Posterior cingulate gyrus (tissue), 11 donors: ENCODE results near the gene TMEM183A.

Experiments used
- DNase-seq, 10 donors: peaks; one replicate each; pipeline versions ENCODE4 v3.0.0 to v3.0.0-alpha.2; 2020 to 2021; ENCODE audit warnings: mixed read lengths in 3 of 10
- intact Hi-C: fragments of 100-400 bp; cut with DNase I; formaldehyde crosslinking; loops from one replicate; pipeline ENCODE4 v1.15.1; 2023

The TMEM183A gene

DNA sequence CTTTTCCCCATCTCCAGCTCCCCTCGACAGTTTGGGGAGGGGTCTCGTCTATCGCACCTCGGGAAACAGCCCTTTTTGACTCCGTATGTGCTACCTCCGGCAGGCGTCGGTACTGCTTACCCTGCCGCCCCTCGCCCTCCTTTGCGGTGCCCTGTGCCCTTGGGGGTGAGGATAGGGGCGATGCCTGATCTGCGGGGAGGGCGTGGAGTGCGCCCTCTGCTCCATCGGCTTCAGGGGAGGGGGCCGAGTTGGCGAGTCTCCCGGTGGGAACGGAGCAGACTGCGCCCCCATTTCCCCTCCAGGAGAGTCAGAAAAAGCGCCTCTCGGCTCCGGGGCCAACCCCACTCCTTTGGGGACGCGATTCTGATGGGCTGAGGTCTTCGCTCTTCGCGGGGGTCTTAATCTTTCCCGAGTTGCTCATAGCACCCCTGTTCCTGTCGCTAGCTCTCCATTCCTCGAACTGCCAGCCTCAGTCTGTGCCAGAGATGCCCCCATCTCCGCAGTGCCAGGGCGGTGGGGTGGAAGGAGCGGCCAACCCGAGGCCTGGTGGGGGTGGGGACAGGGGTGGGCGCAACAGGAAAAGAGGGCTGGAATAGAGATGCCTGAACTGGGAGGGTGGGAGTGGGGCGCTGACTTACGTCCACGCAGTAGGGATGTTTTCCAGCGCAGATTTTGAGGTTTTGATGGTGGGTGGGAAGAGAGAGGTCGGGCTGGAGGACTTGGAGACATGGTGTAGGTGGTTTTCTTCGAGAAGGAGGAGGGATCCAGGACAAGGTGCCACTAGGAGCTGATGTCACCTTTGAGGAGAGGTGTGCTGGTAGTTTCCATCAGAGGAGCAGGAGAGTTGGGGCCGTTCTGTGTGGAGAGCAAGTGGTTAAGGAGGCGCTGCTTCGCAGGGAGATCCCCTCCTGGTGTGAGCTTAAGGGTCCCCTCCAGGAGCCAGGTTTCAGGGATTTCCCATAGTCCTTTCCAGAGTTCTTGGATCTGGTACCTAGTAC is 19.8 kb downstream of the TMEM183A start:
- DNase-seq = peak in 2 of 10 donors; percentile 74 to 88
- intact Hi-C loops = no loop called here

DNA sequence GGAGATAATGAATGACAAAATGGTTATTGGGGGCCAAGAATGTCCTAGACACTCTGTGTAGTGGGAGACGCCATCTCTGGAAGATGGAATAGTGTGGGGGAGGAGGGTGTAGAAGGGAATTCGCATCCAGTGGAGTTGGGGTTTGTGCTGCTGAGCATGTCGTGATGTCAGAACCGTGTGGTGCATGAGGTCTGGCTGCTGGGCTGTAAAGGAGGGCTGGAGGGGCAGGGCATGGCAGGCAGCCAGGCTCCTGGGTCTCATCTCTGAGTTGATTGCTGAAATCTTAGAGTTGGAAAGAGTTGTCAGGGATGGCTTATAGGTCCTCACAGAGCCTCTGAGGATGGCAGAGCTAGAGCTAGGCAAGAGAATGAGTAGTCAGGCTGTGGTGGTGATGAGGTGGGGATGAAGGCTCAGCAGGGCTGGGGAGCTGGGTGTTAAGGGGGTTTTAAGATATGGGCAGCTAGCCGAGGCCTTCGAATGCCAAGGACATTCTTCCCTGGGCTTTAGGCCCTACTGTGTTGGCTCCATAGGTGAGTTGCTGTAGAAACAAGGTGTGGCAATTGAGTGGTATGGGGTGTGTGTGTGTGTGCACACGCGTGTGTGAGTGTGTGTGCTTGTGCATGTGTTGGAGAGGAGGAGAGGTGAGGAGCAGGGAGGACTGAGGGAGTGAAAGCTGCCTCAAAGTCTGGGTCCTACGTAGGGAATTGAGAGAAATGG is 21.1 kb downstream of the TMEM183A start:
- peak in 1 of 10 donors; percentile 77 for DNase-seq
- intact Hi-C loops = no loop called here

DNA sequence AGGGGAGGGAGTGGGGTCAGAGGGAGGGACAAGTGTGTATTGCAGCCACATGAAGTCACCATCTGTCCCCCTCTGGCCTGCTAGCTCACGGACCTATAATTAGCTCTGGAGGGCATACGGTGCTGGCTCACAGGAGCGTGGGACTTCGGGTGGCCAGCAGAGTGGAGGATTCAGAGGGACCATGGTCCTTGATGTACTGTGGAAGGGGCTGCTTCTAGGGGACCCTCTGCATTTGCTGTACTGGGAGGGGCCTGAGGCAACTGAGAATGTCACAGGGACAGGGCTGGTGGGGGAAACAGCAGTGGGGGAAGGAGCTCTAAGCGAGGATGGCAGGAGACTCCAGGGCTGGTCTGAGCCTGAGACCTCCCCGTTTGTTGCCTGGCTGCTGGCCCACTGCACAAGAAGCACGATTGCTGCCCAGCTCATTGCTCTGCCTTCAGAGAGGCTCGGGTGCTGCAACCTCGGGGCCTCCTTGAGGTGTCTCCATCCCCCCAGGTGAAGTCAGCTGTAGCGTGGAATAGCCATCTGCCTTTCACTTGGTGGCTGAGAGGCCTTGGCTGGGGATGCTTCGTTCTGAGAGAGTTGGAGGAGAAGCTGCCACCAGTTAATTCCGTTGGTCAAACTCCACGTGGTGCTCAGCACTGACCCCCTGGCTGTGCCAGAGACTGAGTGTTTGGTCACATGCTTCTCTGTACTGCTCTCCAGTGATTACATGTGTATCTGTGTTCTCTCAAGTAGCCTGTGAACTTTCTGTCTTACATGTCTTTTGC is 21.8 kb downstream of the TMEM183A start:
- peak in 2 of 10 donors; percentile 70 to 86 for DNase-seq
- intact Hi-C loops = no loop called here

DNA sequence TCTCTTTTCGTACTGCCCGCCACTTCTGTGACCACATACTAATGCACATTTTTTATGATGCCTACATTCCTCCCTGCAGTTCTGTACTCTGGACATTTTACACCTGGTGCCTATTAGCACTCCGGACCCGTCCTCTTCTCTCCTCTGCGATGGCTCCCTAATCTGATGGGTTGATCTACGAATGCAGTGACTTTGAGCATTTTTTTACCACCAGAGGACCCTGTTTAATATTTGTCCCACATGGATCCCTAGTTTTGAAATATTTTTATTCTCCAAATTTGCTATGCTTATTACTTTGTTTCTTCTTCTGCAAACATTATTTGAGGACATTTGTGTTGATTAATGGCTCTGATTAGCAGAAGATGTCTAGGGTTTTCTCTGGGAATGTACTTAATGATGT is 24.3 kb downstream of the TMEM183A start:
- intact Hi-C loops = no loop called here

DNA sequence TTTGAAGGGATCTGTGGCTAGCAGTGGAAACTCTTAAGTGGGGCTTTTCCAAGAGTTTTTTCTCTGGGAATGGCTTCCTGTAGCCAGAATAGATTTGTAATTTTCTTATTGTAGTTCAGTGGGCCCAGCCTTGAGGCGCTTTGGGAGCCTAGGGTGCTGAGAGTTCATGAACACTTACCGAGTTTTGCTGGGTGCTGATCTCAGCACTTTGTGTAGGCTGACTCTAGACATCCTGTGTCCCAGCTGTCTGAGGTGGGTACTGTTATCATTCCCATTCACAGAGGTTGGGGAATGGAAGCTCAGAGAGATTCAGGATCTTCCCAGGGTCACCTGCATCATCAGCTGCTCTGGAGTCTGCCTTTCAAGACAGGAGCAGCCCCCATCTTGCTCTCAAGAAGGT is 26.1 kb downstream of the TMEM183A start:
- intact Hi-C loops = no loop called here
- no peak for DNase-seq

More for the DNA sequence above, 24.3 kb downstream of the TMEM183A start:
- DNase-seq = no peak

DNA sequence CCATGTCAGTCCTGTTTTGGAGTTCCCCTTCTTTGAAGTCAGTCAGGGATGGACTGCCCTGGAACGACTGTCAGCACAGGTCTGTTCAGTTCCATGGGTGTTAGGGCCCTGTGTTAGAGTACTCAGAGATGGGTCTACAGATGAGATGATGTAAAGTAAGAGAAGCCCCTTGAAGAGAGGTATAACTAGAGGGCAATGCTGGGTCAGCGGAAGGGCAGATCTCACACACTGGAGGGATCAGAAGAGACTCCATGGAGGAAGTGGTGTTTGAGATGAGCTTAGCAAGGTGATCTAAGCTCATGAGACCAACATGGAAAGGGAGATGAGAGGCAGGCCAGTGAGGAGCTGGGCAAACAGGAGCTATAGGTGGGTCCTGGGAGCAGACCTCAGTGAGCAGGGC is 26.7 kb downstream of the TMEM183A start:
- no peak for DNase-seq
- intact Hi-C loops = no loop called here

DNA sequence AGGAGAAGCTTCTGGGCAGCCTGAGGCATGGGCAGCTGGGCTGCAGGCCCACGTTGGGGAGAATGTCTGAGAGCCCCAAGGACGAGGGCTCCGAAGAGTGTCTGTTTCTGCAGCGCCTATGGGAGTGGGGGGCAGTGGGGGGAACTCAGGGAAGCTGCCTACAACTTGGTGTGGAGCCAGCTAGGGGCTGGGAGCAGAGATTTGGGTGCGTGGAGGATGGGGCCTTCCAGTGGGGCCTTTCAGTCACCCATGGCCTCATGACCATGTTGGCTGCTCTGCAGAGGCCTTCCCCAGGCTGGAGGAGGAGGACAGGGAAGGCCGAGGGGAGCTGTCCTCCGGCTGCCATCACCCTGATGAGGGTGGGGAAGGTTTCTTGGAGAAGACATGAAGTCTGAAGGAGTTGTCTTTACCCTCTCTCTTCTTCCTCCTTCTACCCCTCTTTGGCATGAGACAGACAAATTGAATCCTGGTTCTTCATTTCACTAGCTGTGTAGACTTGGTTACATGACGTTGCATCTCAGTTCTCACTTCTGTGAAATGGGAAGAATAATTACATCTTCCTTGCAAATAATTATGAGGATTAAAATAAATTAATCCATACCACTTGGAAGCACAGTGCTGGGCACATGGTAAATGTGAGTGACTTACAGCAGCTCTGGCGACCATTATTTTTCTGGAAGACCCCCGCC is 27.4 kb downstream of the TMEM183A start:
- intact Hi-C loops = loop anchor here (5.0 kb wide), 2 partner anchors 93 to 233 kb away; partner anchors contain the start of gene ADORA1

DNA sequence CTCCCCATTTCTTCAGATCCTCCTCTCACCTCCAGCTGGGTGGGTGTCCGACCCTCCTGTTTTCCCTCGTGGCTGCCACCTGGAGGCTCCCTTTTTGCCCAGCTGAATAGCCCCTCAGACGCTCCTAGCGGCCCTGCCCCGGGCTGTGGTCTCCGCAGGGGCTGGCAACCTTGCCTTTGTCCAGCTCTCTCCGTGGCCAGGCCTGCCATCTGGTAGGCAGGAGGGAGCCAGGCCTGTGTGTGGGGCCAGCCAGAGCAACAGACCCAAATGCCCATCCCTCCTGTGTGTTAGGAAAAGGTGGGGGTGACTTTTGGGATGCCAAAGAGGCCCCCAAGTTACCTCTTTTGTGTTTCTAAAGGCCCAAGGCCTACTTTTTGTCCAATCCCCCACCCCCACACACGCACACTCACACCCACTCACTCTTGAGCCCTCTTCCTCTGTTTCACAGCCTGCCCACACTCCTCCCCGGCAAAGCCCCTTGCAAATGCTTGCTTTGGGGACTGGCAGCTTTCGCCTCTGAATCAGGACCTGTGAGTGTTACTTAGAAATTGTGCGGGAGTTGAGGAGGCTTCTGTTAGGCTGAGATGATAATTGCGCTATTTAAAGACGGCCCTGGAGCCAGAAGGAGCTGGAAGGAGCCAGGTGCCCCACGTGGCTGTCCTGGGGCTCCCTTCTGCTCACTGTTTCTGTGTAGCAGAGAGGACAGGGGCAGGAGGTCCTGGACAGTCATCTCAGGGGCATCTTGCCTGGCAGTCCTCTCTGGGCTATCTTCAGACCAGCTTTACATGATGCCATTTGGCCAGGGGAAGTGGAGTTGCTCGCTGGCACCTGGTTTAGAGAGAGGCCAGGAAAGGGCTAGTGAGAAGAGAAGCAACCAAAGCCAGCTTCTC is 28.2 kb downstream of the TMEM183A start:
- intact Hi-C loops = loop anchor here (5.0 kb wide), 2 partner anchors 92 to 232 kb away; partner anchors contain the start of gene ADORA1
- DNase-seq = peak in 1 of 10 donors; percentile 81

More for the DNA sequence above, 27.4 kb downstream of the TMEM183A start:
- no peak for DNase-seq

DNA sequence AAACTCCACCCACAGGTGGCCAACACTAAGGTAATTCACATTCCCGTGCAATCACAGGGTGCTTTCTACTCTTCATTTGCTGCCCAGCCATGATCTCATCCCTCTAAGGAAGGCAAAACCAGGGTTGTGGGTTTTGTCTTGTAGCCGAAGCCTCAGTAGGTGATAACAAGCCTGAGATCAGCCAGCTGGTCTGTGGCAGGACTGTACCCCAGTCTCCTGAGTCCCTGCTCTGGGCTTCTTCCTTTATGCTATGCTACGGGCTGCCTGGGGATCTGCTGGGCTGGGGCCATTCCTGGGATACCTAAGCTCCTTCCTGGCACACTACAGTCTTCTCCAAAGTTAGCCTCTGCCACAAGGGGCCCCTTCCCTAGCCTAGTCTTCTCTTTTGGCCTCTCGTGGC is 29.0 kb downstream of the TMEM183A start:
- DNase-seq = no peak
- intact Hi-C loops = loop anchor here (5.0 kb wide), 2 partner anchors 91 to 231 kb away; partner anchors contain the start of gene ADORA1

DNA sequence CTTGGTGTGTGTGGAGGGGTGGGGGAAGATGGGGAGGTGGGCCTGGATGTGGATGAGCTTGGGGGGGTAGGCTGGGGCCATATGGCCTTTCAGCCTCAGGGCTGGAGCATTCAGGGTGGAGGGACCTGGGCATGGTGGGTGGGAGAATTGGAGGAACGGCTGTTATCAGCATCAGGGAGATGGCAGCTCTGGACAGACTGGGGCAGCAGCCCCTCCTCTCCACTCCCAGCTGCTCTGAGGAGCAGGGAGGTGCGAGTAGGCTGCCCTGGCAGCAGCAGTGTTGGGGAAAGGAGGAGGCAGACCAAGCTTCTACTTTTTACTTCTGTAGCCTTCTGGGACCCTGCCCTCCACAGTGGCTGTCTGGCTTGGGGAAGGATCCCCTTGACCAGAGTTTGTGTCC is 29.4 kb downstream of the TMEM183A start:
- intact Hi-C loops = loop anchor here (5.0 kb wide), 2 partner anchors 91 to 231 kb away; partner anchors contain the start of gene ADORA1
- DNase-seq = no peak

DNA sequence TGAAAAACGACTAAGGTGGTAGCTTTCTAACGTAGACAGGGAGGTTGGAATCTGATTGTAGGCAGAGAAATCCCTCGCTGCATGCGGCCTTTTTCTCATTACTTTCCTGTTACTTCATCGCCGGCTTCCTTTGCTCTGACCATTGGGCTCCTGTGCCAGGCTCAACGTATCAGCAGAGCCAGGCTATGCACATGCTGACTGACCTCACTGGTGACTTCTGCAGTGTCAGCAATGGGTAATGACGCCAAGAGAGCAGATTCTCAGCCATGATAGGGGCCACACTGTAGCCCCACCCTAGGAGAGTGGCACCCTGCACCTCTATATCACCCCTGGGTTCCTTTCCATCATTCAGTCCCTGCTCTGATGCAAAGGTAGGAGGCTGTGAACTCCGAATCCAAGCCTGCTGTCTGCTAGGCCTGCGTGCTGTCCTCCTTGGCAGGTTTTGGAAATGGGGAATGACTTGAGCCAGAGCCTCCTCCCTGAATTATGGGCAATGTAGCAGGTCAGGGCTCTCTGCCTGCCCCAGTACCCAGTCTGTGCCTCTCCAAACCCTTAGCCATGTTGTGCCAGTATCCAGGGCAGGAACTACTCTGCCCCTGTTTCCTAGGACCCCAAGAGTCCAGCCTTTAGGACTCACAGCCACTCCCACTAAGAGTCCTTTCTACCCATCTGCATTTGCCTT is 30.5 kb downstream of the TMEM183A start:
- intact Hi-C loops = loop anchor here (5.0 kb wide), 2 partner anchors 90 to 230 kb away; partner anchors contain the start of gene ADORA1
- no peak for DNase-seq

DNA sequence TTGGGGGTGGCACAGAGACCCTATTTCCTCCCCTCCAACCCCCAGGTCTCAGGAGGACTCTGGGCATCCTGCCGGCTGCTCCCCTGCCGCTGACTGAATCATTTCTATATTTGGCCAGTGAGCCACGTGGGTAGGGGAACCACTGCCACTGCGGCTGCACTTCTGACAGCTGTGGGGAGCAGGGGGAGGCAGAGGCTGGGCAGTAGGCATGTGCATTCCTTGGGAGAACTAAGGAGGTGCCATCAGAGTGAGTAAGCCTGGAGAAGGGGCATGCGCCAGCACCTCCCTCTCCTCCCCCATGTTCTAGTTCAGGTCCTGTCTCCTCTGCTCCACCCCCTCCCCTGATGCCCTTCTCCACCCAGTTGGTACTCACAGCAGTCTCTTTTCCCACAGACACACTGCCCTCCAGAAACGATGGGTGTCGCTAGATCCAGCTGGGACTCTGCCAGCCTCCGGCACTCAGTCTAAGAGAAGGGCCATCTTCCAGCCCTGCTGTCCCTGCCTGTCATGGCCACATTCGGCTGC is 31.1 kb downstream of the TMEM183A start:
- intact Hi-C loops = loop anchor here (5.0 kb wide), 2 partner anchors 89 to 229 kb away; partner anchors contain the start of gene ADORA1
- DNase-seq = peak; percentile 51 to 96 (median 74)

DNA sequence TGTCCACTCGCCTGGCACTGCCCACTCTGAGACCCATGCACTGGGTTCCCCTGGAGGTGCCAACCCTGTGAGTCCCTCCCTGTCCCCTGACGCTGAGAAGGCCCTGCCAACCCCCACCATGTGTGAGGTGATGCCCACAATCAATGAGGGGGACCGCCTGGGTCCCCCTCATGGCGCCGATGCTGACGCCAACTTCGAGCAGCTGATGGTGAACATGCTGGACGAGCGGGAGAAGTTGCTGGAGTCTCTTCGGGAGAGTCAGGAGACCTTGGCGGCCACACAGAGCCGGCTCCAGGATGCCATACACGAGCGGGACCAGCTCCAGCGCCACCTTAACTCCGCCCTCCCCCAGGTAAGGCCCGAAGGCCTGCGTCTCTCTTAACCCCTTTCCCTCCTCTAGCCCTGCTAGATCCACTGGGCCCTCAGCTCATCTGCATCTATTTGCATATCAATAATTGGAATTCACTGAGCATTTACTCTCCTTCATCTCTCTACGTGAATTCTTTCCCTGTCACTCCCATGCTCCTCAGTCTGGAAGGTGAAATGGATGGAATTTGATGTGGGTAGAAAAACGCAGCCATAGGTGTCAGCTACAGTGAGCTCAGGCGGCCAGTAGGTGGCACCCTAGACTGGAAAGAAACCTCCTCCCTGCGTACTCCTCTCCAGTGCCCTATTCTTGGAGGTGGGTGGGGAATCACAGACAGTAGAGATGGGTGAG is 31.9 kb downstream of the TMEM183A start:
- intact Hi-C loops = loop anchor here (1.0 to 5.0 kb wide), 3 partner anchors 88 to 228 kb away; partner anchors contain the start of gene ADORA1
- DNase-seq = peak; percentile 62 to 96 (median 82)

DNA sequence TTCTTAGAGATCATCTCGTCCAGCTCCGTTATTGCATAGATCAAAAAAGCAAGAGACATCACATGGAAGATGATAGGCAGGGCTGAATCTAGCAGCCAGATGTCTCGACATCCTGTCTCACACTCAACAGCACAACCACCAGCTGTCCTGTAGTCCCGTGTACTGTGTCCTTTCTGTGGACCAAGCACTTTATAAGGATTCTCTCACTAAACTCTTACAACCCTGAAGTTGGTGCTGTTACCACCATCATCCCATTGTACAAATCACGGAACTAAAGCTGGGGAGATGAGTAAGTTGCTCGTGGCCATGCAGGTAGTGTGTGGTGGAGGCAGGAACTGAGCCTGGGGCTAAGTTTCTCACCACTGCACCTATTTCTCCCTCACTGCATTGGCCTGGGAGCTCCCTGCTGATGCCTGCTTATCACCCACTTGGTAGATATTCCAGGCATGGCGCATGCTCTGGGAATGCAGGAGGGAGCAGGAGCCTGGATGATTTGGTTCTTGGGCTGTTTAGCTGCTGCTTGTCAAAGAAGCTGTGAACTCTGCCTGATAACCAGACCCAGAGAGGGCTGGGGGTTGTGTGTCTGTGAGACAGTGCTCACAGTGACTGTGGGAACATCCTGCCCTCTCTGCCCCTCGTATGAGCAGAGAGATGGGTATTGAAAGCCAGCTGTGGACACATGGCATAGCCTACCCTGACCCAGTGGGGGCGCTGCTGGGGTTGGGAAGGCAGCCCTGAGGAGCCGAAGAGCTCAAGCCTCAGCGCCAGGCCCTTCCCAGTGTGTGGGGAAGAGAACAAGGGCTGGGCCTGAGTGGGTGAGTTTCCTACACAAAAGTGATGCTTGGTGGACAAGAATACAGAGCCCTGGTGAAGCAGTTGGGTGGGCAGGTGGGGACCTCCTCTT is 32.7 kb downstream of the TMEM183A start:
- intact Hi-C loops = loop anchor here (1.0 to 5.0 kb wide), 3 partner anchors 87 to 227 kb away; partner anchors contain the start of gene ADORA1
- DNase-seq = peak in 2 of 10 donors; percentile 70 to 82

DNA sequence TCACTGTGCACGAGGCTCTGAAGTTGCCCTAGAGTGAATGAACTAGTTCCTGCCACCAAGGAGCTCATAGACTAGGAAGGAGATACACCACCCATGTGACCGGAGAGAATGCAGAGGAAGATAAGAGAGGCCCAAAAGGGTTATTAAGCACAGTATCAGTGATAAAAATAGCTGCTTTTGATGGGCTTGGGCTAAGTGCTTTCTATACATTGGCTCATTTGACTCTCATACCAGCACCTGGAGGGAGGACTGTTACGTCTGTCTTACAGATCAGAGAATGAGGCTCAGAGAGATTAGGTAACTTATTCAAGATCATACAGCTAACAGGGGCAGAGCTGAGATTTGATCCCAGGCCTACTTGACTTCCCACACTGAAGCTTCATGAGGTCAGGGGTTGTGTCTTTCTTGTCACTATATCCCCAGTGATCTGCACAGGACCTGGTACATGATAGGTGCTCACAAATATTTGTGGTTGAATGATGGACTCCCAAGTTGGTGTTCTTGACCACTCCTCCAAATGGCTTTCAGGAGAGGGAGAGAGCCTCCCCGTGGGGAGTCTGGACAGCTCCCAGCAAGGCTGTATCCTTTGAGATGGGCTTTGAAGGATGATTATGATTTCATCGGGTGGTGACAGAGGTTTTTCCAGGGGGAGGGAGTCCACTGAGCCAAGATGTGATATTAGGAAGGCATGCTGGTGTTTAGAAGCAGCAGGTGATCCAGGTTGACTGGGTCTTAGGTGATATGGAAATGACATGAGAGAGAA is 33.5 kb downstream of the TMEM183A start:
- intact Hi-C loops = no loop called here
- DNase-seq = peak in 1 of 10 donors; percentile 7
